Muscle layer of colon (tissue), 2 donors: ENCODE data around the gene ZNF384.
A peak's percentile ranks its signal among the peaks of the same experiment; 100 is the strongest.

Experiments used
- H3K27ac ChIP-seq: one replicate; pipeline ENCODE4 v1.7.0; 2013; ENCODE audit warnings: low read depth, mild to moderate bottlenecking, low read length, moderate library complexity
- H3K27me3 ChIP-seq, 2 donors: one replicate each; pipeline ENCODE4 v1.7.0; 2013; ENCODE audit warnings: low read length in 2 of 2, mild to moderate bottlenecking in 2 of 2; ENCODE audit not compliant: insufficient read depth in 2 of 2, control insufficient read depth in 1 of 2
- H3K36me3 ChIP-seq: one replicate; pipeline ENCODE4 v1.7.0; 2013; ENCODE audit warnings: mild to moderate bottlenecking, low read length; ENCODE audit not compliant: insufficient read depth
- H3K4me1 ChIP-seq: one replicate; pipeline ENCODE4 v1.7.0; 2013; ENCODE audit warnings: mild to moderate bottlenecking, low read length; ENCODE audit not compliant: insufficient read depth
- H3K4me3 ChIP-seq, 2 donors: one replicate each; pipeline ENCODE4 v1.7.0; 2013; ENCODE audit warnings: low read length in 2 of 2, low read depth in 1 of 2, mild to moderate bottlenecking in 1 of 2, moderate library complexity in 1 of 2
- H3K9ac ChIP-seq: one replicate; pipeline ENCODE4 v1.7.0; 2013; ENCODE audit warnings: low read length
- H3K9me3 ChIP-seq: one replicate; pipeline ENCODE4 v1.7.0; 2013; ENCODE audit warnings: mild to moderate bottlenecking, low read length
- donor health status: abdominal sarcoma.
- donor health status: Adenocarcinoma of cecum.

The ZNF384 gene

GRCh38 chr12:6632026-6632983 is 56.9 kb downstream of the ZNF384 start:
- H3K27ac ChIP-seq = no peak overlapping the region
- no peaks in the 10 kb centered on the region for H3K36me3 ChIP-seq
- H3K9ac ChIP-seq = no peak overlapping the region

DNA sequence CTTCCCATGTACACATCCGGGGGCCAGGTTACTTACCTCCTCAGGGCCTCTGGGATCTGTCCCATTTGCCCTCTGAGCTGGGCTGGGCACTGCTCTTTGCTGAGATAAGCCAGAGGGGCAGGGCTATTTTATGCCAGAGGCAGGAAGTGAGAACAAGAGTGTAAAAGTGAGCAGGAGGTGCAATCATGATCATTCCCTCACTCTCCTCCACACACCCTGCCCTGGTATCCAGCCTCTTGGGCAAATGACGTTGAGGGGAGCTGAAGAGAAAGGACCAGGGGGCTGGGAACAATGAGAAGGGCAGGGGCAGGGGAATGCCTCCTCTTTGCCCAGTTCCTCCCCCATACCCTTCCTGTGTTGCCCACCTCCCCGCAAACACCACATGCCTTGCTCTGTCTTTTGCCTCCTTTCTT is 57.6 kb downstream of the ZNF384 start:
- no peak overlapping the region for H3K27ac ChIP-seq
- H3K36me3 ChIP-seq = no peaks in the 10 kb centered on the region
- no peaks in the 10 kb centered on the region for H3K4me1 ChIP-seq
- H3K9ac ChIP-seq = no peak overlapping the region
- H3K4me3 ChIP-seq = no peak overlapping the region
- no peaks in the 10 kb centered on the region for H3K27me3 ChIP-seq
- H3K9me3 ChIP-seq = no peaks in the 10 kb centered on the region

More at GRCh38 chr12:6632026-6632983, 56.9 kb downstream of the ZNF384 start:
- Histone ChIP-seq H3K27me3 (no peaks in the 10 kb centered on the region), H3K4me1 (no peaks in the 10 kb centered on the region), H3K9me3 (no peaks in the 10 kb centered on the region), H3K4me3 (no peak overlapping the region)

- H3K4me3 ChIP-seq = no peak overlapping the region
- H3K27ac ChIP-seq = no peak overlapping the region
- no peaks in the 10 kb centered on the region for H3K36me3 ChIP-seq
- H3K4me1 ChIP-seq = no peaks in the 10 kb centered on the region
- H3K9me3 ChIP-seq = no peaks in the 10 kb centered on the region
- H3K27me3 ChIP-seq = no peaks in the 10 kb centered on the region
- H3K9ac ChIP-seq = no peak overlapping the region
Measured at GRCh38 chr12:6630736-6631135, 58.4 kb downstream of the ZNF384 start.

DNA sequence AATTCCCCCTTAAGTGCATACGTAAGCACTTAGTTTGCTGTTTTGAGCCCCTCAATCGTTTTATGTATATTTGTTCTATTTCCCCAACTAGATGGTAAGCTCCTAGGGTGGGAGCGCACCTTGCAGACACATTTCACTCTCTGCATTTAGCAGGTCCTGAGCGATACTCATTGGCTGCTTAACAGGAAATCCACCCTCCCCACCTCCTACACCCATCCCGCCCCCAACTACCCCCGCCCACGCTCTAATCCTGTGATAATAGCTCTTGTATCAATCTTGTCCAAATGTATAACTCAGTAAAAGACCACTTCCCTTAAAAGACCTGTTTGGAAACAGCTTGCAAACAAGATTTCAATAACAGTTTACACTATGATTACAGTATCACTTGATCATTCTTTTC is 61.6 kb downstream of the ZNF384 start:
- no peaks in the 10 kb centered on the region for H3K9me3 ChIP-seq
- H3K27me3 ChIP-seq = no peaks in the 10 kb centered on the region
- no peaks in the 10 kb centered on the region for H3K36me3 ChIP-seq
- H3K27ac ChIP-seq = no peak overlapping the region
- H3K4me1 ChIP-seq = no peaks in the 10 kb centered on the region
- no peak overlapping the region for H3K4me3 ChIP-seq
- H3K9ac ChIP-seq = no peak overlapping the region

GRCh38 chr12:6626654-6627283 is 62.4 kb downstream of the ZNF384 start:
- Histone ChIP-seq H3K27me3 (no peaks in the 10 kb centered on the region), H3K9ac (no peak overlapping the region), H3K4me3 (no peak overlapping the region), H3K27ac (no peak overlapping the region), H3K9me3 (no peaks in the 10 kb centered on the region), H3K36me3 (no peaks in the 10 kb centered on the region), H3K4me1 (no peaks in the 10 kb centered on the region)

DNA sequence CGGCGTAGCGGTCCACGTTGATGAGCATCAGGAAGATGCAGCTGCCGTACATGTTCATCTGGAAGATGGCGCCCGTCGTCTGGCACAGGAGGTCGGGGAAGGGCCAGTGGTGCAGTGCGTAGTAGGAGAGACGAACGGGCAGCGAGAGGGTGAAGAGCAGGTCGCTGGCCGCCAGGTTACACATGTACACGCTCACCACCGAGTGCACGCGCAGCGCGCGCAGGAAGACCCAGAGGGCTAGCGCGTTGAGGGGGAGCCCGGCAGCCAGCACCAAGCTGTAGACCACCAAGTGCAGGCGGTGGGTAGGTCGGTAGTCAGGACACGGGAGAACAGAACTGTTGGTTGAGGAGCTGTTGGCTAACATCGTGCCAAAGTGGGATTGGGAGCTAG is 68.3 kb downstream of the ZNF384 start:
- Histone ChIP-seq H3K9me3 (no peaks in the 10 kb centered on the region), H3K27ac (no peak overlapping the region), H3K4me1 (peaks cover 5% of the 10 kb centered on the region), H3K9ac (no peak overlapping the region), H3K27me3 (peaks cover 0 to 13% of the 10 kb centered on the region in 2 donors), H3K36me3 (no peaks in the 10 kb centered on the region), H3K4me3 (peak overlapping the region in 1 of 2 donors; percentile 41)

DNA sequence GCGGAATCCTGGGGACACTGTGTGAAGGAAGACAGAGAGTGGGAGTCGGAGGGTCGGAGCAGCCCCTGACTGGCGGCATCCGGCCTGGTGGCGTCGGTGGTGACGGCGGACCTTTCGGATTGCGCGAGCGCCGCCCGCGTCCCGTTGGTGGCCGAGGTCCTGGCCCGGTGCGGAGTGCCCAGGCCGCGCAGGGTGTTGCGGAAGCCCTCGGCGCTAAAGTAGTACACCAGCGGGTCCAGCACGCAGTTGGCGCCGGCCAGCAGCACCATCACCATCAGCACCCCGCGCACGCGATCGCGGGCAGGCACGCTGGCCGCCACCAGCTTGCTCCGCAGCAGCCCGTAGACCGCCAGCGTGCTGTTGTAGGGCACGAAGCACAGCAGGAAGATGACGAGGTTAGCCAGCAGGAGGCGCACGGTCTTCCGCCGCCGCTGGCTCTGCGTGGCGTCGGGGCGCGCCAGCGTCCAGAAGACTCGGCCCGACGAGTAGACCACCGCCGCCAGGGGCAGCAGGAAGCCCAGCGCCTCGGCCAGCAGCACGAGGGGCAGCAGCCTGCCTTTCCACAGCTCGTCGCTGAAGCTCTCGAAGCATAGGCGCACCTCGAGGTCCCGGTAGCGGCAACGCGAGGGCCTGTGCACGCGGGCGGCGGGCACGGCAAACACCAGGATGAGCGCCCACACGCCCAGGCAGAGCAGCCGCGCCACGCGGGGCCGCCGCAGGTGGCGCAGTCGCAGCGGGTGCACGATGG is 68.9 kb downstream of the ZNF384 start:
- Histone ChIP-seq H3K9ac (no peak overlapping the region), H3K27me3 (peaks cover 0 to 13% of the 10 kb centered on the region in 2 donors), H3K9me3 (no peaks in the 10 kb centered on the region), H3K4me1 (peaks cover 5% of the 10 kb centered on the region), H3K4me3 (peak overlapping the region in 1 of 2 donors; percentile 41), H3K36me3 (no peaks in the 10 kb centered on the region), H3K27ac (no peak overlapping the region)

- no peaks in the 10 kb centered on the region for H3K36me3 ChIP-seq
- H3K9me3 ChIP-seq = no peaks in the 10 kb centered on the region
- peaks cover 0 to 13% of the 10 kb centered on the region in 2 donors for H3K27me3 ChIP-seq
- H3K27ac ChIP-seq = no peak overlapping the region
- H3K4me3 ChIP-seq = no peak overlapping the region
- H3K4me1 ChIP-seq = peaks cover 11% of the 10 kb centered on the region
- H3K9ac ChIP-seq = no peak overlapping the region
Measured at GRCh38 chr12:6618483-6619225, 70.5 kb downstream of the ZNF384 start.
